Measurements from ENCODE around the gene TNNT1. TPM values are rescaled to one million over a fixed set of nuclear protein-coding genes. Genes with fewer than 3 reads are reported as not detected.

The TNNT1 gene
- total RNA-seq, 4 donors from 2014 or later: 1.6 to 4.1 TPM; not detected in 2

DNA sequence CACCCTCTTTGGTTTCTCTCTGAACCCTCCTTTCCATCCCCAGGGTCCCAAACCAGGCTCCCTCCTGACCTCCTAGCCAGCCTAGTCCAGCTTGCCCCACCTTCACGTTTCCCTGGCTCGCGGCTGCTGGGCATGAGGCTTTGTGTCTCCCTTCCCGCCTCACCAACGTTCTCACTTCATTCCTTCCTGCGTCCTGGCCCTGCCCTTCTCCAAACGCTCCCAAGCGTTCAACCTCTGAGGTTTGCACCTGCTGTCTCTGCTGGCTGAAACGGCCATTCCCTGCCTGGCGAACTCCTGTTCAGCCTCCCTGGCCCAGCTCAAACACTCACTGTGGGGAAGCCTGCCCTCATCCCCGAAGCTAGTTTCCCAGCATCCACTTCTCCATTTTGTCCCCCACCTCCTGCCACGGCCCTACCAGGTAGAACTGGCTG lies 61.0 kb downstream of the TNNT1 start:
- Histone ChIP-seq H3K27me3 (peaks cover 38% of the 10 kb centered on the region), H3K9me3 (no peaks in the 10 kb centered on the region), H3K4me1 (peaks cover 10 to 28% (median 24%) of the 10 kb centered on the region in 4 donors), H3K36me3 (peaks cover 0 to 16% (median 7%) of the 10 kb centered on the region in 4 donors), H3K4me3 (no peak overlapping the region), H3K27ac (peak overlapping the region in 1 of 4 donors; percentile 31)
- in situ Hi-C loops (cut with MboI; ENCODE audit: low pct_ligation_motif_present in 1 of 4, low pct_unique_long_range_greater_than_20kb in 1 of 4, low sequenced_read_pairs in 3 of 4): no loop called here
- DNase-seq: no peak
- TF ChIP-seq, protein P1, sequence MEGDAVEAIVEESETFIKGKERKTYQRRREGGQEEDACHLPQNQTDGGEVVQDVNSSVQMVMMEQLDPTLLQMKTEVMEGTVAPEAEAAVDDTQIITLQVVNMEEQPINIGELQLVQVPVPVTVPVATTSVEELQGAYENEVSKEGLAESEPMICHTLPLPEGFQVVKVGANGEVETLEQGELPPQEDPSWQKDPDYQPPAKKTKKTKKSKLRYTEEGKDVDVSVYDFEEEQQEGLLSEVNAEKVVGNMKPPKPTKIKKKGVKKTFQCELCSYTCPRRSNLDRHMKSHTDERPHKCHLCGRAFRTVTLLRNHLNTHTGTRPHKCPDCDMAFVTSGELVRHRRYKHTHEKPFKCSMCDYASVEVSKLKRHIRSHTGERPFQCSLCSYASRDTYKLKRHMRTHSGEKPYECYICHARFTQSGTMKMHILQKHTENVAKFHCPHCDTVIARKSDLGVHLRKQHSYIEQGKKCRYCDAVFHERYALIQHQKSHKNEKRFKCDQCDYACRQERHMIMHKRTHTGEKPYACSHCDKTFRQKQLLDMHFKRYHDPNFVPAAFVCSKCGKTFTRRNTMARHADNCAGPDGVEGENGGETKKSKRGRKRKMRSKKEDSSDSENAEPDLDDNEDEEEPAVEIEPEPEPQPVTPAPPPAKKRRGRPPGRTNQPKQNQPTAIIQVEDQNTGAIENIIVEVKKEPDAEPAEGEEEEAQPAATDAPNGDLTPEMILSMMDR (IDR thresholded peaks at IDR 0.05): no peak
- no peak for TF ChIP-seq POLR2A (IDR thresholded peaks at IDR 0.05)
- TF ChIP-seq POLR2AphosphoS5 (IDR thresholded peaks at IDR 0.05): no peak
- no peak for TF ChIP-seq EP300 (IDR thresholded peaks at IDR 0.05; ENCODE audit: low read depth)
- intact Hi-C loops (cut with DNase I; ENCODE audit: low total_unique reads): no loop called here
- 60 to 64% methylated on average over 7 to 12 of the region's 12 CpGs for WGBS, 2 donors (ENCODE audit: low coverage in 1 of 2)

DNA sequence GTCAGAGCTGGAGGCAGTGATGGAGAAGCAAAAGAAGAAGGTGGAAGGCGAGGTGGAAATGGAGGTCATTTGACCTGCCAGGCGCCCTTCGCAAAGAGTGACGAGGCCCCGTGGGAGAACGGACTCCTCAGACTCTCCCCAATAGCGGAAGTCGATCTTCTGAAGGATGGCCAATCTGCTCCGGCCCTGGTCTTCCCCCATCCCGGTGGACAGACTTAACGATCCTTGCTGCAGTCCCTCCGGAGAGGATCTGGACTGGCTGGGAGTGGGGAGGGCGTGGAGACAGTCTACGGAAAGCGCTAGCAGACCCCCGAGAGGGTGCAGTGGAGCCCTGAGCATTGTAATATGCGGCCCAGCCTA lies 61.5 kb downstream of the TNNT1 start:
- H3K4me3 ChIP-seq: peak overlapping the region in 3 of 4 donors; percentile 21 to 47 (median 36)
- intact Hi-C loops (cut with DNase I; ENCODE audit: low total_unique reads) (no loop called here), in situ Hi-C loops (cut with MboI; ENCODE audit: low pct_ligation_motif_present in 1 of 4, low pct_unique_long_range_greater_than_20kb in 1 of 4, low sequenced_read_pairs in 3 of 4) (no loop called here)
- TF ChIP-seq POLR2AphosphoS5 (IDR thresholded peaks at IDR 0.05) (no peak), POLR2A (IDR thresholded peaks at IDR 0.05) (no peak), EP300 (IDR thresholded peaks at IDR 0.05; ENCODE audit: low read depth) (no peak)
- TF ChIP-seq, protein P1 (IDR thresholded peaks at IDR 0.05): no peak
- 49 to 63% methylated on average over 9 to 17 of the region's 17 CpGs for WGBS, 2 donors (ENCODE audit: low coverage in 1 of 2)
- peaks cover 43% of the 10 kb centered on the region for H3K27me3 ChIP-seq
- H3K9me3 ChIP-seq: no peaks in the 10 kb centered on the region
- H3K4me1 ChIP-seq: peaks cover 10 to 28% (median 25%) of the 10 kb centered on the region in 4 donors
- no peak for DNase-seq
- peak overlapping the region in 3 of 4 donors; percentile 24 to 35 (median 31) for H3K27ac ChIP-seq
- H3K36me3 ChIP-seq: peaks cover 0 to 12% (median 6%) of the 10 kb centered on the region in 4 donors

DNA sequence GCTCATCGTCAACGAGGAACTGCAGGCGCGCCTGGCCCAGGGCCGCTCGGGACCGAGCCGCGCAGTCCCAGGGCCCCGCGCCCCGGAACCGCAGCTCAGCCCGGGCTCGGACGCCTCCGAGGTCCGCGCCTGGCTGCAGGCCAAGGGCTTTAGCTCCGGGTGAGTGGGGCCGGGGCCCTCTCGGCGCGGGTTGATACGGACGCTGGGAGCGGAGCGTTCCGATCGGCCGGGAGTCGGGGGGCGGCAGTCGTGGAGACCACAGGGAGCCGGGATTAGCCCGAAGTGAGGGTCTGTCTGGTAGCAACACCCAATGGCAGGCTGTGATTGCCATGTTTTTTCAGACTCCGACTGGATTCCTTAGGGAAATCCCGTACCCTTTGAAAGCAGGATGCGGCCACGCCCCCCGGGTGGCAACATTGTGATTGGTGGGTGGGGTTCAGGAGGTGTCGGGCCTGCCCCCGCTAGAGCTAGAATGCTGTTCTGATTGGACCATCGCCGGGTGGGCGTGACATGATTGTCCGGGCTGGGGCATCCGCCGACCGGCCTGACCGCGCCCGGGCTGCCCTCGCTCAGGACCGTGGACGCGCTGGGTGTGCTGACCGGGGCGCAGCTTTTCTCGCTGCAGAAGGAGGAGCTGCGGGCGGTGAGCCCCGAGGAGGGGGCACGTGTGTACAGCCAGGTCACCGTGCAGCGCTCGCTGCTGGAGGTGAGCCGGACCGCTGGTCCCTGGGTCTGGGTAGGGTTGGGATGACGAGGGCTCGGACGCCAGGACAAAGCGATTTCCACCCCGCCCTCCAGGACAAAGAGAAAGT lies 62.1 kb downstream of the TNNT1 start:
- Histone ChIP-seq H3K4me3 (peak overlapping the region in 3 of 4 donors; percentile 21 to 47 (median 36)), H3K36me3 (peaks cover 0 to 12% (median 4%) of the 10 kb centered on the region in 4 donors), H3K9me3 (no peaks in the 10 kb centered on the region), H3K27ac (peak overlapping the region in 3 of 4 donors; percentile 24 to 35 (median 31)), H3K27me3 (peaks cover 49% of the 10 kb centered on the region), H3K4me1 (peaks cover 10 to 33% (median 28%) of the 10 kb centered on the region in 4 donors)
- TF ChIP-seq EP300 (IDR thresholded peaks at IDR 0.05; ENCODE audit: low read depth) (no peak), POLR2A (IDR thresholded peaks at IDR 0.05) (peak; percentile 26), POLR2AphosphoS5 (IDR thresholded peaks at IDR 0.05) (peak in 2 of 3 donors; percentile 18 to 59)
- TF ChIP-seq, protein P1 (IDR thresholded peaks at IDR 0.05): peak in 1 of 5 experiments; percentile 6
- WGBS, 2 donors (ENCODE audit: low coverage in 1 of 2): 10% methylated on average over 70 of the region's 74 CpGs; no CpG with 5 or more reads in 1 of the 2 donors
- in situ Hi-C loops (cut with MboI; ENCODE audit: low pct_ligation_motif_present in 1 of 4, low pct_unique_long_range_greater_than_20kb in 1 of 4, low sequenced_read_pairs in 3 of 4): no loop called here
- intact Hi-C loops (cut with DNase I; ENCODE audit: low total_unique reads): no loop called here
- peak; percentile 93 for DNase-seq

DNA sequence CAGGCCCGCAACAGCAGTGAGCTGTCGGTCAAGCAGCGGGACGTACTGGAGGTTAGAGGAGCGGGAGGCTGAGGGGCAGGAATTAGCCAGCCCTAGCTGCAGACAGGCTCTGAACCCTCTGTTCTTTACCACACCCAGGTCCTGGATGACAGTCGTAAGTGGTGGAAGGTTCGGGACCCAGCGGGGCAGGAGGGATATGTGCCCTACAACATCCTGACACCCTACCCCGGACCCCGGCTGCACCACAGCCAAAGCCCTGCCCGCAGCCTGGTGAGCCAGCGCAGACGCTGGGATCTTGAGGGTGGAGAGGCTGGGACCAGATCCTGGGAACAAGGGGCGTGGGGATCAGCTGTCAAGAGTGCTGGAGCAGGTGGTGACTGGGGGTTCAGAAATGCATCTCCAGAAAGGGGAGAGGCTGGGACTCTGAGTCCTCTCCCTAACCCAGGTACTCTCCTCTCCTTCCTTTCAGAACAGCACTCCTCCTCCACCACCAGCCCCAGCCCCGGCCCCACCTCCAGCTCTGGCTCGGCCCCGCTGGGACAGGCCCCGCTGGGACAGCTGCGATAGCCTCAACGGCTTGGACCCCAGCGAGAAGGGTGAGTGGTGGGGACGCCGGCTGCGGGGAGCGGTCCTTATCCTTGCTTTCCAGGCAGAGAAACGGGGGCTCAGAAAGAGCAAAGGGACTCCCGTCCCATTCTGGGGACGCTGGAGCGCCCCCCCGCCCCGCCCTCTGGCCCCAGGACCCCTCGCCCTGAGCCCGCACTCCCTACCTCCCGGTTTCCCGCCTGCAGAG lies 62.9 kb downstream of the TNNT1 start:
- TF ChIP-seq, protein P1 (IDR thresholded peaks at IDR 0.05): no peak
- TF ChIP-seq POLR2AphosphoS5 (IDR thresholded peaks at IDR 0.05): no peak
- TF ChIP-seq POLR2A (IDR thresholded peaks at IDR 0.05): no peak
- TF ChIP-seq EP300 (IDR thresholded peaks at IDR 0.05; ENCODE audit: low read depth): no peak
- Histone ChIP-seq H3K9me3 (no peaks in the 10 kb centered on the region), H3K4me3 (peak overlapping the region in 3 of 4 donors; percentile 21 to 47 (median 36)), H3K27me3 (peaks cover 57% of the 10 kb centered on the region), H3K4me1 (peaks cover 10 to 41% (median 33%) of the 10 kb centered on the region in 4 donors), H3K36me3 (peaks cover 0 to 4% (median under 1%) of the 10 kb centered on the region in 4 donors), H3K27ac (no peak overlapping the region)
- in situ Hi-C loops (cut with MboI; ENCODE audit: low pct_ligation_motif_present in 1 of 4, low pct_unique_long_range_greater_than_20kb in 1 of 4, low sequenced_read_pairs in 3 of 4) (no loop called here), intact Hi-C loops (cut with DNase I; ENCODE audit: low total_unique reads) (no loop called here)
- WGBS, 2 donors (ENCODE audit: low coverage in 1 of 2): 45 to 84% methylated on average over 5 to 31 of the region's 35 CpGs
- no peak for DNase-seq

Data from transverse colon (tissue), 4 donors.